ENCODE measurements around the gene SKP1.
"Not testable (repeated sequence)": the region's sequence is repeated elsewhere in the genome, so short reads cannot be mapped to it uniquely, and the experiment has no call there.

Gene SKP1

DNA sequence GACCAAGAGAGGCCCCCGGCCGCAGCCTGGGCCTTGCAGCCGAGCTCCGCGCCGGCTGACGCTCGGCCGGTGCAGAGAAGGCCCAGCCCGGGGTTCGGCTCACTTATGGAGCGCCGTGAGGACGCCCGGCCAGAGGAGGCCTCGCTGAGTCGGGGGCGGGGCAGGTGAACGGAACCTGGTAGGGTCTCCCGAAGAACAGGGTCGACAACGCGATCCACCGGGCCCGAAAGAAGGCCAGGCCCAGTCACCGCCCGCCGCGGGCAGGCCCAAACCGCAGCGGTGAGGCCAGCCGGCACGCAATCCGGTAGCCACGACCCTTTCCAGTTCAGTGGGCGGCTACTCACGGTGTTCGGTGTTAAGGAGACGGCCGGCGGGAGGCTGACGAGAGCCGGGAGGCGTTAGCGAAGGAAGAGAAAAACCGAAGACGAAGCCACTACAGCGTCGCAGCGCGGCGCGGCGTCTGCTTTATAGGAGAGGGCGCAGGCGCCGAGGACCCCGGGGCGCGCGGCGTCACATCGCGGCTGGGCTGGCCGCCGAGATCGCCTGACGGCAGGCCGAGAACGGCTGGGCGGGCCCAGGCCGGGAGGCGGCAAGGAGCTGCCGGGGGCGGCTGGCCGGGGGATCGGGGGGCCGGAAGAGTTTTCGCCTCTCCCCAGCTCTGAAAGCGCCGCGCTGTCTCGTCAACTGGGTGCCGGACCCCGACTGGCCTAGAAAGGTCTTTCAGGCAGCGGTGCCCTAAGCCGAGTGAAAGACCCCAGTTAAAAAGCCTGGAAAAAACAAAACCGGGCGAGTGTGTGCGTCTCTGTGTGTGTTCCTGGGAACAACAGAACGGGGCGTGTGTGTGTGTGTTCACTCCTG, at the start of gene SKP1:
Gene SKP1 (minus strand): TSS at position 440 of the 858 bp plus-strand sequence. CDS start 2,928 bp downstream, outside the sequence.
- Histone ChIP-seq H3K9ac (ENCODE audit: low read depth, low read length) (peak within 1 kb of the TSS; percentile 93), H3K27ac (ENCODE audit: low read length) (peak within 1 kb of the TSS; percentile 54), H3K27me3 (ENCODE audit: insufficient read depth, low read length) (no peaks in the 10 kb centered on the region; the same call in 1 of the 2 replicates), H3K4me3 (ENCODE audit: low read length) (peak within 1 kb of the TSS; percentile 93), H3K36me3 (ENCODE audit: insufficient read depth, low read depth, low read length) (peaks cover 18% of the 10 kb centered on the region), H3K4me1 (ENCODE audit: insufficient read depth, low read length) (peaks cover 11% of the 10 kb centered on the region; the same call in 1 of the 2 replicates), H3K9me3 (ENCODE audit: insufficient read depth, low read depth, low read length) (no peaks in the 10 kb centered on the region)

DNA sequence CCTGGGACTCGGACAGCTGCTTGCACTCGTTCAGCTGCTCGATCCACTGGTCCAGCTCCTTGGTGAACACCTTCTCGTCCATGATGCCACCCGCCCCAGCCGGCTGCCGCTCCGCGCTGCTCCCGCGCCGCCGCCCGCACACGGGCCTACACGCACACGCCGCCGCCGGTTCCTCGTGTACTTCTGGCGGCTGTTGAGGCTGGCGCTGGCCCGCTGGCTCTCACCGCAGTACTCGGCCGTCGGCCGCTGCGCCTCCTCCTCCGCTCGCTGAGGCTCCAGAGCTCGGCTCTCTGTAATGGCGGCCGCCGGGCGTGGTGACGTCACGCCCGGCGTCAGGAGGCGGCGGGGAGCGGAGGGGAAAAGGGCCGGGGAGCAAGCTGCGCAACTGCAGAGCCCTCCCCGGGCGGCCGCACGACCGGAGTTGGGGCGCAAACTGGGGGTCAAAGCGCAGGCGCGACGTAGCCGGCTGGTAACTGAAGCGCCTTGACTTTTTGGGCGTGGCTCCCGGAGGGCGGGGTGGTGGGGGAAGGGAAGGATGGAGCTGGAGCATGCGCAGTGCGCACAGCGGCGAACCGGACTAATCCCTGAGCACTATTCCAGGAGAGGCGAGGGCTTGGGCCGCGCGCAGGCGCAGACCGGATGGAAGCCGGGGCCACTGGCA, 49.2 kb upstream of the SKP1 start, which contains the start of gene PPP2CA:
Gene PPP2CA (minus strand): TSS at position 294 of the 661 bp plus-strand sequence. CDS start 212 bp downstream, at position 82.
- H3K9ac ChIP-seq (ENCODE audit: low read depth, low read length): peak within 1 kb of the TSS; percentile 99
- peak within 1 kb of the TSS; percentile 91 for H3K4me3 ChIP-seq (ENCODE audit: low read length)

DNA sequence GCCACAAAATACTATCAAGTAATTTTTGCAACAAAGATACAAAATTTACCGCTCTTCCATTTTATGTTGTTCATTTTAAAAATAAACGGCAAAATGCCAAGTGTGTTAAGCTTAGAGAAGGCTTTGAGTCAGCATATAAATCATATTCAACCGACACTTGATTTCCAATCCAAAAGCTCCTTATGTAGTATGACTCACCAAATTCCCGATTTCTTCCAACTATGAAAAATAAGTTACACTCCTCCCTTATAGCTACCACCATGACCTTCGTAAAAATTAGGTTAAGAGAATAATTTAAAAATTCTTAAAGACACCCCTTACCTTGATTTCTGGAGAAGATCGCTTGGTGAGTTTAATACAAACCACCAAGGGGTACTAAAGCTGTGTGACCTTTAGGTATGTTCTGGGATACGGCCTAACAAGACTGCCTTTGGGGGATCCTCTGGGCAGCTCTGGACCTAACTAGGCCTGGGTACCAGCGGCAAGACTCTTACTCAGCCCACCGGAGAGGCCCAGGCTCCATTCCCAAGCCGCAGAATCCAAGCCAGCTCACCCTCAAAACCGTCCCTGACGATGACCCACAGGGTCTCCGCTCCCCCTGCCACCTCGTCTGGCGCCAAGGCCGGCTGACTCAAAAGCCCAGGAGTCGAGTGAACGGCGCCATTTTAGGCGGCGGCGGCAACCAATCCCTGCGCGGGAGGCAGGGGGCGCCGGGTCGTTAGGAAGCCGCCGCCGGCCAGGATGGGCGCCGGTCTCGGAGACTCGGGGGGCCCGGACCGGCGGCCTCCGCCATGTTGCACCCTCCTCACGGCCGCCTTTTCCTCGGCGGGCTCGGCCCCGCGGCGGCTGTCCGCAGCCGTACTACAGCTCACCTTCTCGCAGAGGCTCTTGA, 48.4 kb upstream of the SKP1 start:
- peak overlapping the region; percentile 99 for H3K9ac ChIP-seq (ENCODE audit: low read depth, low read length)
- H3K4me1 ChIP-seq (ENCODE audit: insufficient read depth, low read length): peaks cover 18% of the 10 kb centered on the region; the same call in 1 of the 2 replicates
- H3K9me3 ChIP-seq (ENCODE audit: insufficient read depth, low read depth, low read length): no peaks in the 10 kb centered on the region
- H3K36me3 ChIP-seq (ENCODE audit: insufficient read depth, low read depth, low read length): peaks cover 23% of the 10 kb centered on the region
- H3K4me3 ChIP-seq (ENCODE audit: low read length): peak overlapping the region; percentile 91
- no peaks in the 10 kb centered on the region for H3K27me3 ChIP-seq (ENCODE audit: insufficient read depth, low read length)
- H3K27ac ChIP-seq (ENCODE audit: low read length): peak overlapping the region; percentile 96

More for the DNA sequence above, 49.2 kb upstream of the SKP1 start, which contains the start of gene PPP2CA:
- no peaks in the 10 kb centered on the region for H3K9me3 ChIP-seq (ENCODE audit: insufficient read depth, low read depth, low read length)
- peaks cover 18% of the 10 kb centered on the region; the same call in 1 of the 2 replicates for H3K4me1 ChIP-seq (ENCODE audit: insufficient read depth, low read length)
- peaks cover 15% of the 10 kb centered on the region for H3K36me3 ChIP-seq (ENCODE audit: insufficient read depth, low read depth, low read length)
- no peaks in the 10 kb centered on the region for H3K27me3 ChIP-seq (ENCODE audit: insufficient read depth, low read length)
- peak within 1 kb of the TSS; percentile 96 for H3K27ac ChIP-seq (ENCODE audit: low read length)

DNA sequence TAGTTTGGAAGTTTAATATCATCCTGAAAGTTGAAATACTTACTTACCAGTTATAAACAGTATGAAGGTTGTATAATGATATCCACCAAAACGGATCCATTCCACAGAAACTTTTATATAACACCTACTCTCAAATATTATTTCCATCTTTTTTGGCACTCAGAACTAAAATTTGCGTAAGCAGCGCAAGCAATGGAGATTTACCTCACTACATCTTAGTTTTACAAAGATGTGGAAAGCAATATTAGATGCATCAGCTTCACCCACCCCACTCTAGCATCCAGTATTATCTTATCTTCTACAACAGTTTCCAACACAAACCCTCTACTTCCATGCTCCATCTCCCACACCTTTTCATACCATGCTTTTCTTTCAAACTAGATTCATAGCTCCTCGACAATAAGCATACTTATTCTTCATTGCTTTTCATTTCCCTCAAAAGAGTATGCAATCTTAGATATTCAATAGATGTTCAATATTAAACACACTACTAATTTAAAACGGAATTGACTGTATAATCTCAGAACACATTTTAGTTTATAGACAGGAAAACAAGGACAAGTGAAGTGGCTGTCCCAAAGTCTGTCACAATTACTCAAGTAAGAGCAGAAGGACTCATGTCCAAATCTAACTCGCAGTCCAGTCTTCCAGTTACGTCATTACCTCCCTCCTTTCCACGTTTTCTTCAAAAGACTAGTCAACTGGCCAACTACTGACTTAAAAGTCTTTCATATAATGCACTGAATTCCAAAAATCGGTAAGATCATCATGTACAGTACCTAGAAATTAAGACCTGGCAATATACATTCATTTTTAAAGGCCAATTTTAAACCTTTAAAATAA, 46.9 kb upstream of the SKP1 start:
- Histone ChIP-seq H3K4me1 (ENCODE audit: insufficient read depth, low read length) (peaks cover 18% of the 10 kb centered on the region; the same call in 1 of the 2 replicates), H3K9ac (ENCODE audit: low read depth, low read length) (peak overlapping the region; percentile 99; the same call in 1 of the 2 replicates), H3K36me3 (ENCODE audit: insufficient read depth, low read depth, low read length) (peaks cover 28% of the 10 kb centered on the region), H3K4me3 (ENCODE audit: low read length) (peak overlapping the region; percentile 91), H3K9me3 (ENCODE audit: insufficient read depth, low read depth, low read length) (no peaks in the 10 kb centered on the region), H3K27me3 (ENCODE audit: insufficient read depth, low read length) (no peaks in the 10 kb centered on the region), H3K27ac (ENCODE audit: low read length) (no peak overlapping the region)

DNA sequence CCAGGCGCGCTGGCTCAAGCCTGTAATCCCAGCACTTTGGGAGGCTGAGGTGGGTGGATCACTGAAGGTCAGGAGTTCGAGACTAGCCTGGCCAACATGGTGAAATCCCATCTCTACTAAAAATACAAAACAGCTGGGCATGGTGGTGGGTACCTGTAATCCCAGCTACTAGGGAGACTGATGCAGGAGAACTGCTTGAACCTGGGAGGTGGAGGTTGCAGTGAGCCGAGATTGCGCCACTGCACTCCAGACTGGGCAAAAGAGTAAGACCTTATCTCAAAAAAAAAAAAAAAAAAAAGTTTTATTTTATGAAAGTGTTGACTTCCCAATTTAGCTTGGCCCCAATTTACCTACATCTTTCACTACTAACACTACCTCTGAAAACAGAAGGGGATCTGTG, 44.9 kb upstream of the SKP1 start:
- 0 out of 2 replicates have a peak overlapping the region, but pooled peaks have one; percentile 91 for H3K4me3 ChIP-seq (ENCODE audit: low read length)

DNA sequence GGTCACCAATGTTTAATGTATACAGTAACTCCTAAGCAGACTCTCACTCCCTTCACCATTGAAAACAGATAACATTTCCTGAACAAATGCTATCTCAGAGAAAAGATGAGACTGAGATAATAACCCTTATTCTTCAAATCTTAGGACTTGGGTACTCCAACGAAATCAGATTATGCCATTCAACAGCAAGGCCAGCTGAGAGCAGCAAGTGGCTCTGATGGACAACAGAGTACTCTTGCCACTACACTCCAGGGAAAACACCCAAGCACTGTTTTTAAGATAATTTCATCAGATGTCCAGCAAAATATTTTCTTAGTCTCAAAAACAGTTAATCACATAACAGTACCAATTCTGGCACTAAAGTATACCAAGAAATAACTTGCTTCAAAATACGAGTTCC, 39.0 kb upstream of the SKP1 start:
- H3K9me3 ChIP-seq (ENCODE audit: insufficient read depth, low read depth, low read length): no peaks in the 10 kb centered on the region
- H3K4me3 ChIP-seq (ENCODE audit: low read length): no peak overlapping the region
- no peak overlapping the region for H3K27ac ChIP-seq (ENCODE audit: low read length)
- no peak overlapping the region for H3K9ac ChIP-seq (ENCODE audit: low read depth, low read length)
- peaks cover 28% of the 10 kb centered on the region for H3K36me3 ChIP-seq (ENCODE audit: insufficient read depth, low read depth, low read length)
- no peaks in the 10 kb centered on the region for H3K27me3 ChIP-seq (ENCODE audit: insufficient read depth, low read length)
- no peaks in the 10 kb centered on the region for H3K4me1 ChIP-seq (ENCODE audit: insufficient read depth, low read length)

More for the DNA sequence above, 44.9 kb upstream of the SKP1 start:
- not testable (repeated sequence) for H3K9ac ChIP-seq (ENCODE audit: low read depth, low read length); H3K27ac ChIP-seq (ENCODE audit: low read length); H3K27me3 ChIP-seq (ENCODE audit: insufficient read depth, low read length); H3K9me3 ChIP-seq (ENCODE audit: insufficient read depth, low read depth, low read length)
- peaks cover 42% of the 10 kb centered on the region for H3K36me3 ChIP-seq (ENCODE audit: insufficient read depth, low read depth, low read length)
- H3K4me1 ChIP-seq (ENCODE audit: insufficient read depth, low read length): peaks cover 15% of the 10 kb centered on the region; the same call in 1 of the 2 replicates

DNA sequence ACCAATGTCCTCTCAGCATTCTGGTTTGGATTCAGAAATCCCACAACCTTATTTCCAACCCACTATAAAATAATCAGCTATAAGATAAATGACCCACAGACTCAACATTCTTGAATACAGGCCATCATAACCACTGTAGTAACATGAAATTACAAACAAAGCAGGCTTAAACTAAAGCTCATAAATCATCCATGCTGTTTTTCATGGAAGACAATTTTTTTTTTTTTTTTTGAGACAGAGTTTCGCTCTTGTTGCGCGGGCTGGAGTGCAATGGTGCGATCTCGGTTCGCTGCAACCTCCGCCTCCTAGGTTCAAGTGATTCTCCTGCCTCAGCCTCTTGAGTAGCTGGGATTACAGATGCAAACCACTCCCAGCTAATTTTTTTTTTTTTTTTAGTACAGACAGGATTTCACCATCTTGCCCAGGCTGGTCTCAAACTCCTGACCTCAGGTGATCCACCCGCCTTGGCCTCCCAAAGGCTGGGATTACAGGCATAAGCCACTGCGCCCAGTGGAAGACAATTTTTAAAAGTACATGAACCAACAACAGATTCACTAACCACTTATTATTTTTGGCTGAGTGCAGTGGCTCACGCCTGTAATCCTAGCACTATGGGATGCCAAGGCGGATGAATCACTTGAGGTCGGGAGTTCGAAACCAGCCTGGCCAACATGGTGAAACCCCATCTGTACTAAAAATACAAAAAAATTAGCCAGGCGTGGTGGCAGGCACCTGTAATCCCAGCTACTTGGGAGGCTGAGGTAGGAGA, 34.7 kb upstream of the SKP1 start:
- not testable (repeated sequence) for H3K36me3 ChIP-seq (ENCODE audit: insufficient read depth, low read depth, low read length); H3K9ac ChIP-seq (ENCODE audit: low read depth, low read length); H3K4me1 ChIP-seq (ENCODE audit: insufficient read depth, low read length); H3K27me3 ChIP-seq (ENCODE audit: insufficient read depth, low read length); H3K27ac ChIP-seq (ENCODE audit: low read length); H3K4me3 ChIP-seq (ENCODE audit: low read length); H3K9me3 ChIP-seq (ENCODE audit: insufficient read depth, low read depth, low read length)

DNA sequence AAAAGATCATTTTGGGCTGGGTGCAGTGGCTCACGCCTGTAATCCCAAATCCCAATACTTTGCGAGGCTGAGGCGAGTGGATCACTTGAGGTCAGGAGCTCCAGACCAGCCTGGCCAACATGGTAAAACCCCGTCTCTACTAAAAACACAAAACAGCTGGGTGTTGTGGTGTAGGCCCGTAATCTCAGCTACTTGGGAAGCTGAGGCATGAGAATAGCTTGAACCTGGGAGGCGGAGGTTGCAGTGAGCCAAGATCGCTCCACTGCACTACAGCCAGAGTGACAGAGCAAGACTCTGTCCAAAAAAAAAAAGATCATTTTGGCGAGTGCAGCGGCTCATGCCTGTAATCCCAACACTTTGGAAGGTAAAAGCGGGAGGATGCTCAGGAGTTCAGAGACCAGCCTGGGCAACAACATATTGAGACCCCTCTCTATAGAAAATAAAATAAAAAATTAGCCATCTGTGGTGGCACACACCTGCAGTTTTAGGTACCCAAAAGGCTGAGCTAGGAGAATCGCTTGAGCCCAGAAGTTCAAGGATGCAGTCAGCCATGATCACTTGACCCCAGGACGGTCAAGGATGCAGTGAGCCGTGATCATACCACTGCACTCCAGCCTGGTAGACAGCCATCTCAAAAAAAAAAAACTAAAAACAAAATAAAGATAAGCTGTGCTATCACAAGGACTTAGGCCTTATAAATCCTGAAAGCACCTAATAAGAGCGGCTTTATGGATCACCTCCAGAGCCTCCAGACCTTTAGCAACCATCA, 32.9 kb upstream of the SKP1 start:
- Histone ChIP-seq H3K27ac (ENCODE audit: low read length) (no peak overlapping the region), H3K4me3 (ENCODE audit: low read length) (no peak overlapping the region), H3K4me1 (ENCODE audit: insufficient read depth, low read length) (0 out of 2 replicates have a peak, but pooled peaks cover 4% of the 10 kb centered on the region), H3K27me3 (ENCODE audit: insufficient read depth, low read length) (no peaks in the 10 kb centered on the region), H3K36me3 (ENCODE audit: insufficient read depth, low read depth, low read length) (peaks cover 18% of the 10 kb centered on the region), H3K9ac (ENCODE audit: low read depth, low read length) (no peak overlapping the region), H3K9me3 (ENCODE audit: insufficient read depth, low read depth, low read length) (no peaks in the 10 kb centered on the region)

DNA sequence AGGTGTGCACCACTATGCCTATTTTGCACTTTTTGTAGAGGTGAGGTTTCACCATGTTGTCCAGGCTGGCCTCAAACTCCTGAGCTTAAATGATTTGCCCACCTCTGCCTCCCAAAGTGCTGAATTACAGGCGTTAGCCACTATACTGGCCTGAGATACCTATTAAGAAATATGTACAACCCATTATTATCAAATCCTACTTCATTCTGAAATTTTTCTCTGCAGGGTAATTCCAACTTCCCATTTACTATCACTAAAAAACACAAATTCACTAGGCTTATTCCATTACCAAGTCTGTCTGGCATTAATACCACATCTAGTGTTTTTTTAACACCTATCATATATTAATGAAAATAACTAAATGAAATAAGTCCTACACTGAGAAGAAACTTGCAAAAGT, 30.9 kb upstream of the SKP1 start:
- 0 out of 2 replicates have a peak, but pooled peaks cover 4% of the 10 kb centered on the region for H3K4me1 ChIP-seq (ENCODE audit: insufficient read depth, low read length)
- no peak overlapping the region for H3K27ac ChIP-seq (ENCODE audit: low read length)
- H3K36me3 ChIP-seq (ENCODE audit: insufficient read depth, low read depth, low read length): peaks cover 38% of the 10 kb centered on the region
- no peak overlapping the region for H3K4me3 ChIP-seq (ENCODE audit: low read length)
- no peaks in the 10 kb centered on the region for H3K9me3 ChIP-seq (ENCODE audit: insufficient read depth, low read depth, low read length)
- no peak overlapping the region for H3K9ac ChIP-seq (ENCODE audit: low read depth, low read length)
- H3K27me3 ChIP-seq (ENCODE audit: insufficient read depth, low read length): no peaks in the 10 kb centered on the region

Measured in iPS-20b (cell line).